ENCODE results near the gene MYO7B. TPM values are rescaled to one million over a fixed set of nuclear protein-coding genes. Genes with fewer than 3 reads are reported as not detected.

MYO7B gene
- total RNA-seq = under 1 TPM; 0.14 to 0.58 TPM

DNA sequence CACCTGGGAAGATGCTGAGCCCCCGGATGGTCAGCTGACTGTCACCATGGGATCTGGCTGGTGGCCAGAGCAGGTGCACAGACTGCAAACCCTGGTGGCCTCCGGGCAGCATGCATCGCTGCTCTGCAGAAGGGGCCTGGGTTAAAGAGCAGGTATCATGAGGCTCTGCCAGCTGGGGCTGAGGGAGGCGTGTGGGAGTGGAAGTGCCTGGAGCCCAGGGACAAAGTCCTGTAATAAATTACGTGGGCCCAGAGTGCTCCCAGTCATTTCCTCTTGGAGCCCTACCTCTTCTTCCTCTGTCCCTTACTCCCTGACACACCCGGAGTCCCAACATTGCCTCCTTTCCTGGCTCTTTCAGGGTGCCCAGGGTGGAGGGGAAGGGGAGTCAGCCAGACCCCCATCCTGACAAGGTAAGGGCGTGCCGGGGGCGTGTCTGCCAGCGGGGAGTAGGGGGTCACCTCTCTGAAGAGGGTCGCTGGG lies at the start of gene MYO7B:
Gene MYO7B, plus strand, starts transcription at position 262 of the 480 bp plus-strand sequence. CDS start 24,040 bp downstream, outside the sequence.
- ChIA-PET CTCF (no interaction called here), POLR2A (no interaction called here)
- intact Hi-C loops (cut with micrococcal nuclease) = no loop called here
- Mint-ChIP-seq H3K27ac (no peak within 1 kb of the TSS), H3K4me3 (no peak within 1 kb of the TSS), H3K27me3 (peaks cover 5% of the 10 kb centered on the region), H3K36me3 (no peaks in the 10 kb centered on the region), H3K4me1 (ENCODE audit: low read depth) (no peaks in the 10 kb centered on the region), H3K9me3 (no peaks in the 10 kb centered on the region)
- DNase-seq = no peak

DNA sequence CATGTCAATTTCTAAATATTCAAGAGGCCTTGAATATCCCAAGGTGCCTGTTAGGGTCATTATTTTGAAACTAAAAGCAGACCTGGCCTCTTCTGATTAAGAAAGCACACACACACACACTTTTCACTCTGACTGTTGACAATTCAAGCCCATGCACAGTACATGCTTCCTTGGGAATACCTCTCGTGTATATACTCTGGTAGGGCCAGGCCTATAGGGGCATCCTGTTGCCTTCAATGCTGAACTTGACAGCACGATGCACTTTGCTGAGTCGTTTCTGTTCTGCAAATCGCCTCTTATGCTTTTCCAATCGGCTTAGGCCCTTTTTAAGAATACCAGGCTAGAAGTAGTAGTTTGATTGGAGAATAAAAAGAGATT lies 49.8 kb upstream of the MYO7B start:
- H3K9me3 Mint-ChIP-seq = no peaks in the 10 kb centered on the region
- ChIA-PET POLR2A (no interaction called here), CTCF (no interaction called here)
- H3K27me3 Mint-ChIP-seq = no peaks in the 10 kb centered on the region
- H3K4me1 Mint-ChIP-seq (ENCODE audit: low read depth) = peaks cover 34% of the 10 kb centered on the region
- H3K4me3 Mint-ChIP-seq = no peak overlapping the region
- no peak for DNase-seq
- H3K36me3 Mint-ChIP-seq = peaks cover 42% of the 10 kb centered on the region
- intact Hi-C loops (cut with micrococcal nuclease) = no loop called here
- H3K27ac Mint-ChIP-seq = peak overlapping the region; percentile 61

DNA sequence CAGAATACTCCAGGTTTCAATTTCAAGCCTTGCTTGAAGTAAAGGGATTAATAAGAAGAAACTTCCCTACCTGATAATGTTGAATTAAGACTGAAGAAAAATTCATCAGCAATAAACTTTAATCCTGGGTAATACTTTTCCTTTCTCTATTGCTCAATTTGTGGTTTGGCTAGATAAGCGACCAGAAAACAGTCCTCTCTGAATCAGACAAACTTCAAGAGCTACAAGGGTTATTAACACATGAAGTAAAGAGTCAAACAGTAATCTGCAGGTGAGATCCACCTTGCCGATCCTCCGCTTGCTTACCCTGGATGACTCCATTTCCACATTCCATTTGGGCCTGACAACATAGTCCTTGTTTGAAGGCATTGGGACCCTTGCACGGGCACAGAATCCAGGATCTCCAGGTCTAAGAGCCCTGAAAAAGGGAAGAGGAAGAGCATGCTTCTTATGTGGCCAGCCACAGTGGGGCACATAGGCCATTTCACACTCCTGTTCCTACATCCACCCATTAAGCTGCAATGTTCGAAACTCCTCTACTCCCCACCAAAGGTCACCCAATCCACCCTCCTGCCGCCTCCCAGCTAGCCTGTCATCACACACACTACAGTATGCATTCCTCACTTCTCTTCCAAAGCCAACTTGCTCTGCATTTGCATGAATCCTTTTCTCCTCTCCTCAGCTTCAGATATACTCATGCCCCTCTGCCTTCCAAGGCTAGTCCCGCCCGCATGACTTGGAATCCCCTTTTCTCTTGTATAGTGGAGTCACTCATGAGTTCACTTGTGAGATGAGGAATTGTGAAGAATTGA lies 49.0 kb upstream of the MYO7B start:
- POLR2A ChIA-PET = no interaction called here

DNA sequence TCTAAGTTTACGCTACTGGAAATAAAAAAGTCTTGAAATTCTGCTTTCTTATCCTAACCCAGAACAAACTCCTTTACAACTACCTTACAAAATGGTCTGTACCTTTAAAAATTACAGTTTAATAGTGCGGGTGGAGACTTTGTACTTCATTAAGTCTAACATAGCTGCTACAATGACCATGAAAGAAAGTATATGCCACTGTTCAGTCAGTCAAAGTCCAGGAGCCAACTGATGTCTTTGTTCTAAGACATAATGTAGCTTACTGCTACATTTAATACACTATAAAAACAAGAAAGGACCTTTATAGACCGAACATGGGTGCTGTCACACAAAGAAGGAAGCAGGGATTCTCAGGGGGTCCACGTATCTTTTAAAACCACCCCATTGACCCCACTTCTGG lies 45.2 kb upstream of the MYO7B start:
- CTCF ChIA-PET = interaction anchor here (1.0 to 2.1 kb wide), 2 partner anchors 11 to 293 kb away, joined by 3 to 10 read pairs; no protein-coding TSS in a partner anchor

More for the DNA sequence above, 49.0 kb upstream of the MYO7B start:
- CTCF ChIA-PET = no interaction called here
- Mint-ChIP-seq H3K4me3 (no peak overlapping the region), H3K9me3 (no peaks in the 10 kb centered on the region), H3K27me3 (no peaks in the 10 kb centered on the region), H3K36me3 (peaks cover 47% of the 10 kb centered on the region), H3K4me1 (ENCODE audit: low read depth) (peaks cover 34% of the 10 kb centered on the region), H3K27ac (peak overlapping the region; percentile 10)
- intact Hi-C loops (cut with micrococcal nuclease) = no loop called here
- DNase-seq = no peak

DNA sequence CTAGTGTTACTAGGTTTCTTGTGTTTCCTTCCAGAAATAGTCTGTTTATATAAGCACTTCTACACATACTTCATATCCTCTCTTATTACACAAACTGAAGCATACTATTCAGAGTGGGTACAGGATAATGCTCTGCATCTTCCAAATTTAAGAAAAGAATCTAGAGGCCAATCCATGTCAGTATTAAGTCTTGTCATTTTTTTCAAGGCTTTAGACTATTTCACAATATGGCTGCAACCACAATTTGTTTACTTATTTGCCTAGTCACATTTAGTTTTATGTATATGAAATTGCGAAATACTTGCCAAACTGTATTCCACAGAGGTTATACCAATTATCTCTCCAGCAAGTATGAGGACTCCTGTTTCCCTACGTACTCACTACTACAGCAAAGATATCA lies 37.1 kb upstream of the MYO7B start:
- Mint-ChIP-seq H3K36me3 (peaks cover 55% of the 10 kb centered on the region), H3K27me3 (no peaks in the 10 kb centered on the region), H3K4me1 (ENCODE audit: low read depth) (peaks cover 12% of the 10 kb centered on the region), H3K9me3 (no peaks in the 10 kb centered on the region), H3K27ac (no peak overlapping the region), H3K4me3 (no peak overlapping the region)
- no peak for DNase-seq
- CTCF ChIA-PET = no interaction called here
- intact Hi-C loops (cut with micrococcal nuclease) = no loop called here
- POLR2A ChIA-PET = no interaction called here

More for the DNA sequence above, 45.2 kb upstream of the MYO7B start:
- H3K4me3 Mint-ChIP-seq = no peak overlapping the region
- no peaks in the 10 kb centered on the region for H3K9me3 Mint-ChIP-seq
- no peak overlapping the region for H3K27ac Mint-ChIP-seq
- intact Hi-C loops (cut with micrococcal nuclease) = no loop called here
- POLR2A ChIA-PET = no interaction called here
- no peak for DNase-seq
- H3K27me3 Mint-ChIP-seq = no peaks in the 10 kb centered on the region
- peaks cover 28% of the 10 kb centered on the region for H3K4me1 Mint-ChIP-seq (ENCODE audit: low read depth)
- peaks cover 54% of the 10 kb centered on the region for H3K36me3 Mint-ChIP-seq

DNA sequence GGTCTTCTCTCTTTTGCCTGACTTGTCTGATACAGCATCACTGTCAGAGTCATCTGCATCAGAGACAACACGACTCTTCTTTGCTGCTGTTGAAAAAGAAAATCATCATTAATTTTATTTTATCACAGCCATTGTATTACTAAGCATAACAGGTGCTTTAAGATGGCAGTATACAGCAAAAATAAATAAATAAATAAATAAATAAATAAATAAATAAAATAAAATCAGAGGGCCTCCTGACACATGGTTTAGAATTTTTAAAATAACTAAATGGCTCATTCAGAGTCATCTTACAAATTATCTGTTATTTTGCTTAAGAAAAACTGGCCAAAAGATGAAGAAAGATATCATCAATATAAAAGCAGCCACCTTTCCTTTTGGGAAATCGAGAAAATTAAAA lies 32.0 kb upstream of the MYO7B start:
- peaks cover 52% of the 10 kb centered on the region for H3K36me3 Mint-ChIP-seq
- no peak overlapping the region for H3K4me3 Mint-ChIP-seq
- no peaks in the 10 kb centered on the region for H3K27me3 Mint-ChIP-seq
- peaks cover 29% of the 10 kb centered on the region for H3K4me1 Mint-ChIP-seq (ENCODE audit: low read depth)
- ChIA-PET CTCF (interaction anchor here (1.7 kb wide), 2 partner anchors 24 to 88 kb away, joined by 4 to 5 read pairs; no protein-coding TSS in a partner anchor), POLR2A (no interaction called here)
- intact Hi-C loops (cut with micrococcal nuclease) = no loop called here
- DNase-seq = no peak
- no peaks in the 10 kb centered on the region for H3K9me3 Mint-ChIP-seq
- no peak overlapping the region for H3K27ac Mint-ChIP-seq

DNA sequence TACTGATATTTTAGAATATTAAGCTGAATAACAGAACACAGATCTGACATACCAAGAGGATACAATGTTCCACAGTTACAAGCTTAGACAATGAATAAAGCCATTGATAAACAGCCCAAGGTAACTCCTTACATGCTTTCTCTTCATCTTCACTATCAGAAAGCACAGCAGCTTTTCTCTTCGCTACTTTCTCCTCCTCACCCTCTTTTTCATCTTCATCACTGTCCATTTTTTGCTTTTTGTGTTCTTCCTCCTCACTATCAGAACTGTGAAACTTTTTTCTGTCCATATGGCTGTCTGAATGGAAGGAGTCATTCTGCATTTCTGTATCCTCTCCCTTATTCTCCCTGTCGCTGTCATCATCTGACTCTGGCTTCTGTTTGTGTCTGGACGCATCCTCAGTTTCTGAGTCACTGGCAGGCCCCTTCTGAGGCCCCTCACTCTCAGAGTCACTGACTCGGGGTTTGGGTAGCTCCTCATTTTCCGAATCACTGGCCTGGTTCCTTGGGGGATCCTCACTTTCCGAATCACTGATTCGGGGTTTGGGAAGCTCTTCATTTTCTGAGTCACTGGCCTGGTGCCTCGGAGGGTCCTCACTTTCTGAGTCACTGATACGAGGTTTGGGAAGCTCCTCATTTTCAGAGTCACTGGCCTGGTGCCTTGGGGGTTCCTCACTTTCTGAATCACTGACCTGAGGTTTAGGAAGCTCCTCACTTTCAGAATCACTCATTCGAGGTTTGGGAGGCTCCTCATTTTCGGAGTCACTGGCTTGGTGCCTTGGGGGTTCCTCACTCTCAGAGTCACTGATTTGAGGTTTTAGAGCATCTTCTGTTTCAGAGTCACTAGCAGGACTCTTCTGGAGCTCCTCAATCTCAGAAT lies 30.7 kb upstream of the MYO7B start:
- Mint-ChIP-seq H3K9me3 (no peaks in the 10 kb centered on the region), H3K4me1 (ENCODE audit: low read depth) (peaks cover 40% of the 10 kb centered on the region), H3K4me3 (no peak overlapping the region), H3K36me3 (peaks cover 48% of the 10 kb centered on the region), H3K27me3 (no peaks in the 10 kb centered on the region), H3K27ac (peak overlapping the region; percentile 10)
- CTCF ChIA-PET = interaction anchor here (0.7 to 1.7 kb wide), 5 partner anchors 9 to 308 kb away, joined by 3 to 5 read pairs (median 4); no protein-coding TSS in a partner anchor
- no peak for DNase-seq
- POLR2A ChIA-PET = interaction anchor here (1.6 kb wide), 1 partner anchor 22 kb away, joined by 6 read pairs; the partner anchor contains the start of gene IWS1
- intact Hi-C loops (cut with micrococcal nuclease) = no loop called here

DNA sequence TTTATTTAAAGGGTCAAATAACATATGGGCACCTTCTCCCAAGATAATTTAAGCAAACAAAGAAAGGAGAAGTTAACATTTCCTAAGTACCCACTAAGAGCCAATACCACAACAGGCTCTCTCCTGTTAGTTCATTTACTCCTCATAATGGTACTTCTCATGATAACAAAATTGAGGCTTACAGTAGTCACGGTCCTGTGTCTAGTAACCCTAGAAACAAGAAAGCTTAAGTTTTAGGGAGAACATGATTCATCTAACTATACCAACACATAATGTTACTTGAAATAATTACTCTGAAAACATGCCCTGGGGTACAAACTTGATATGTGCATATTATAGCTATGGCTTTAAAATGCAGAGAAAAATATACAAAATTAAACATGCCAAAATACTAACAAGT lies 29.0 kb upstream of the MYO7B start:
- H3K4me3 Mint-ChIP-seq = no peak overlapping the region
- peaks cover 41% of the 10 kb centered on the region for H3K36me3 Mint-ChIP-seq
- ChIA-PET POLR2A (no interaction called here), CTCF (interaction anchor here (1.1 kb wide), 1 partner anchor 85 kb away, joined by 3 read pairs; no protein-coding TSS in a partner anchor)
- peaks cover 57% of the 10 kb centered on the region for H3K4me1 Mint-ChIP-seq (ENCODE audit: low read depth)
- H3K27me3 Mint-ChIP-seq = no peaks in the 10 kb centered on the region
- intact Hi-C loops (cut with micrococcal nuclease) = no loop called here
- H3K9me3 Mint-ChIP-seq = no peaks in the 10 kb centered on the region
- no peak overlapping the region for H3K27ac Mint-ChIP-seq
- DNase-seq = no peak

DNA sequence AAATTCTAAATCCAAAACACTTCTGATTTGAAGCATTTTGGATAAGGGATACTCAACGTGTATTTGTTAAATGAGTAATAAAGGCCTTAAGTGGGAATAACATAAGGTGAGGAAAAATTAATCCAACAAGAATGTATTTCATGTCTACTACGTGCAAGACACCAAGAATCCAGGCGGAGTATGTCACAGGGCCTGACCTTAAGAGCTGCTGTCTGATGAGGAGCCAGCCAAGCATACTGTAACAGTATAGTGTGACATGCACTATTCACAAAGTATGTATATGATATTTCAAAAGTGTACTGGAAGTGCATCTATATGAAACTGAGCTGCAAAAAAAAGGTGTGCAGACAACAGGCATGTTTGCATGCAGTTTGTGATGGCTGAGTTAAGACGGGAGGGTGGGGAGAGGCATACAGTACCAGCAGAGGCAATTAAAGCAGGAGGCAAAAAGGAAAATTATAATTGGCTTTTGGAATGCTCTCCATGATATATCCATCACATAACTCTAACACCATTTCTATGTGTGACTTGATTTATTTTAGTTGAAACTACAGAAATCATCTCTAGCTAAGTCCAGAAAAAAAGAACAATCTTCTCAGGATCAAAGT lies 27.4 kb upstream of the MYO7B start:
- no peaks in the 10 kb centered on the region for H3K9me3 Mint-ChIP-seq
- ChIA-PET CTCF (interaction anchor here (1.4 kb wide), 1 partner anchor 83 kb away, joined by 4 read pairs; no protein-coding TSS in a partner anchor), POLR2A (no interaction called here)
- no peak overlapping the region for H3K27ac Mint-ChIP-seq
- H3K36me3 Mint-ChIP-seq = peaks cover 26% of the 10 kb centered on the region
- H3K4me1 Mint-ChIP-seq (ENCODE audit: low read depth) = peaks cover 72% of the 10 kb centered on the region
- H3K27me3 Mint-ChIP-seq = no peaks in the 10 kb centered on the region
- intact Hi-C loops (cut with micrococcal nuclease) = no loop called here
- no peak overlapping the region for H3K4me3 Mint-ChIP-seq
- DNase-seq = no peak

DNA sequence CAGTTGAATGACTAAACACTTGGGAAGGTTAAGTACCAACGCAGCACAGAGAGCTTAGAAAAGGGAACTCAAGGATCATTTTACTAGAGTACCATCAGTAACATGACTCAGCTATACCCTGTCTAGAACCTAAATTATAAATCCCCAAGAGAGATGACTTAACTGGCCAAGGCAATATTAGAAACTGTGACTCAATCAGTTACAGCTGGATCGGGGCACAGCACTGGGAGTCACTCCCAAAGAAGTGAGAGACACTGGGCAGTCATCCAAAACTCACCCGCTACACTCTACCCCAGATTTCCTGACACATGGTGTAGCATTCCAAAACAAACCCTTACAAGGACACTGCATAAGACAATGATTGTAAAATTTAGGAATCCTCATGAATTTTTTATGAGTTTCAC lies 26.9 kb upstream of the MYO7B start:
- no peak overlapping the region for H3K27ac Mint-ChIP-seq
- H3K4me3 Mint-ChIP-seq = no peak overlapping the region
- peaks cover 24% of the 10 kb centered on the region for H3K36me3 Mint-ChIP-seq
- ChIA-PET CTCF (interaction anchor here (1.4 kb wide), 1 partner anchor 83 kb away, joined by 4 read pairs; no protein-coding TSS in a partner anchor), POLR2A (no interaction called here)
- no peaks in the 10 kb centered on the region for H3K27me3 Mint-ChIP-seq
- peaks cover 75% of the 10 kb centered on the region for H3K4me1 Mint-ChIP-seq (ENCODE audit: low read depth)
- intact Hi-C loops (cut with micrococcal nuclease) = no loop called here
- DNase-seq = no peak
- no peaks in the 10 kb centered on the region for H3K9me3 Mint-ChIP-seq

DNA sequence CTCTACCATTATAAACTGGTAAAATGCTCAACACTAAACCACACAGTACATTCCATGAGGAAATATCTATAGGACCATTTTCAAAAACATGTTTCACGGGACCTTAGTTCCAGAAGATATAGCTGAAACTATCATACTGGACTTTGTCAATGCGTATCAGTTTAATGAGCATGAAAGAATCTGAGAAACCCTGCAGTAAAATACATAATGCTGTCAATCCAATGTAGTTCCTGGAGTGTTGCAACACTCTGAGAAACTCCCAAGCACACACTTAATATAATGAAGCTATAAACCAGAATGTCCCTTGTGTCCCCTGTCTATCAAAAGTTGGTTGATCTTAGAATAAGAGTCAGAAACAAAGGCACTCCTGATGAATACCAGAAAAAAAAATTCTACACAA lies 25.4 kb upstream of the MYO7B start:
- no peaks in the 10 kb centered on the region for H3K27me3 Mint-ChIP-seq
- H3K27ac Mint-ChIP-seq = no peak overlapping the region
- intact Hi-C loops (cut with micrococcal nuclease) = no loop called here
- POLR2A ChIA-PET = interaction anchor here (0.6 kb wide), 1 partner anchor 510 kb away, joined by 3 read pairs; no protein-coding TSS in a partner anchor
- H3K9me3 Mint-ChIP-seq = no peaks in the 10 kb centered on the region
- H3K4me3 Mint-ChIP-seq = no peak overlapping the region
- H3K4me1 Mint-ChIP-seq (ENCODE audit: low read depth) = peaks cover 79% of the 10 kb centered on the region
- no peak for DNase-seq
- peaks cover 21% of the 10 kb centered on the region for H3K36me3 Mint-ChIP-seq
- CTCF ChIA-PET = no interaction called here

Data from activated CD4-positive, alpha-beta memory T cell treated with anti-CD3 and anti-CD28 coated beads for 36 hours (primary cell).